Measurements from ENCODE around the gene OR13J1. TPM values are rescaled to one million over a fixed set of nuclear protein-coding genes. Genes with fewer than 3 reads are reported as not detected.

The OR13J1 gene
- total RNA-seq, 2 donors from 2014 or later: not detected

- H3K4me1 ChIP-seq: peaks cover 19% of the 10 kb centered on the region
- DNase-seq: peak; percentile 32
Measured at GRCh38 chr9:35834260-35835215, 35.7 kb downstream of the OR13J1 start.

GRCh38 chr9:35832814-35833213 lies 37.4 kb downstream of the OR13J1 start:
- H3K4me1 ChIP-seq: peaks cover 19% of the 10 kb centered on the region

More at GRCh38 chr9:35834260-35835215, 35.7 kb downstream of the OR13J1 start:
- intact Hi-C loops (cut with DNase I): no loop called here
- H3K27me3 ChIP-seq: no peaks in the 10 kb centered on the region
- no peaks in the 10 kb centered on the region for H3K9me3 ChIP-seq
- no peak for TF ChIP-seq CTCF (IDR thresholded peaks at IDR 0.05)
- H3K27ac ChIP-seq: peak overlapping the region; percentile 67
- H3K4me3 ChIP-seq: no peak overlapping the region
- peak overlapping the region in 1 of 2 donors; percentile 36 for H3K9ac ChIP-seq (ENCODE audit: low read depth in 2 of 2, low read length in 2 of 2)
- H3K36me3 ChIP-seq: no peaks in the 10 kb centered on the region

GRCh38 chr9:35831040-35831439 lies 39.2 kb downstream of the OR13J1 start:
- Histone ChIP-seq H3K4me1 (peaks cover 19% of the 10 kb centered on the region), H3K36me3 (no peaks in the 10 kb centered on the region)
- DNase-seq: no peak

More at GRCh38 chr9:35832814-35833213, 37.4 kb downstream of the OR13J1 start:
- peak; percentile 48 for DNase-seq
- peak overlapping the region; percentile 86 for H3K27ac ChIP-seq
- no peaks in the 10 kb centered on the region for H3K36me3 ChIP-seq
- no peak for TF ChIP-seq CTCF (IDR thresholded peaks at IDR 0.05)
- H3K4me3 ChIP-seq: no peak overlapping the region
- H3K27me3 ChIP-seq: no peaks in the 10 kb centered on the region
- intact Hi-C loops (cut with DNase I): no loop called here
- H3K9ac ChIP-seq (ENCODE audit: low read depth in 2 of 2, low read length in 2 of 2): peak overlapping the region in 1 of 2 donors; percentile 36
- H3K9me3 ChIP-seq: no peaks in the 10 kb centered on the region

GRCh38 chr9:35829764-35830096 lies 40.5 kb downstream of the OR13J1 start:
- H3K9me3 ChIP-seq: no peaks in the 10 kb centered on the region
- no peak for TF ChIP-seq CTCF (IDR thresholded peaks at IDR 0.05)
- peak overlapping the region; percentile 81 to 84 for H3K9ac ChIP-seq (ENCODE audit: low read depth in 2 of 2, low read length in 2 of 2)
- no peaks in the 10 kb centered on the region for H3K36me3 ChIP-seq
- peaks cover 15% of the 10 kb centered on the region for H3K4me1 ChIP-seq
- H3K27ac ChIP-seq: peak overlapping the region; percentile 88
- intact Hi-C loops (cut with DNase I): no loop called here
- H3K4me3 ChIP-seq: peak overlapping the region; percentile 64
- no peaks in the 10 kb centered on the region for H3K27me3 ChIP-seq
- DNase-seq: no peak

More at GRCh38 chr9:35831040-35831439, 39.2 kb downstream of the OR13J1 start:
- no peaks in the 10 kb centered on the region for H3K9me3 ChIP-seq
- H3K27me3 ChIP-seq: no peaks in the 10 kb centered on the region
- no peak overlapping the region for H3K4me3 ChIP-seq
- no peak for TF ChIP-seq CTCF (IDR thresholded peaks at IDR 0.05)
- no peak overlapping the region for H3K27ac ChIP-seq
- no peak overlapping the region for H3K9ac ChIP-seq (ENCODE audit: low read depth in 2 of 2, low read length in 2 of 2)
- intact Hi-C loops (cut with DNase I): no loop called here

GRCh38 chr9:35829084-35829763 lies 41.0 kb downstream of the OR13J1 start, which contains the start of gene TMEM8B:
TMEM8B (plus strand) TSS chr9:35829228; CDS start chr9:35829448, 220 bp downstream.
- peak; percentile 97 for DNase-seq
- Histone ChIP-seq H3K4me1 (peaks cover 10% of the 10 kb centered on the region), H3K27ac (peak within 1 kb of the TSS; percentile 88), H3K9ac (ENCODE audit: low read depth in 2 of 2, low read length in 2 of 2) (peak within 1 kb of the TSS; percentile 84 to 89), H3K36me3 (no peaks in the 10 kb centered on the region), H3K4me3 (peak within 1 kb of the TSS; percentile 64), H3K27me3 (no peaks in the 10 kb centered on the region), H3K9me3 (no peaks in the 10 kb centered on the region)
- intact Hi-C loops (cut with DNase I): no loop called here
- no peak for TF ChIP-seq CTCF (IDR thresholded peaks at IDR 0.05)

All from colonic mucosa (tissue), 4 donors.